GM20000 (cell line): ENCODE measurements around the gene CACNG6.
"Not testable (repeated sequence)": the region's sequence is repeated elsewhere in the genome, so short reads cannot be mapped to it uniquely, and the experiment has no call there.

Source experiments
- DNase-seq: peaks from one replicate; pipeline ENCODE4 v3.0.0; 2012; ENCODE audit warnings: low spot score
- CTCF ChIP-seq: IDR thresholded peaks from 2 replicates; pipeline ENCODE4 v1.5.1; 2012; ENCODE audit warnings: mild to moderate bottlenecking, control low read depth; ENCODE audit errors: extremely low read depth, missing control alignments

Gene CACNG6

DNA sequence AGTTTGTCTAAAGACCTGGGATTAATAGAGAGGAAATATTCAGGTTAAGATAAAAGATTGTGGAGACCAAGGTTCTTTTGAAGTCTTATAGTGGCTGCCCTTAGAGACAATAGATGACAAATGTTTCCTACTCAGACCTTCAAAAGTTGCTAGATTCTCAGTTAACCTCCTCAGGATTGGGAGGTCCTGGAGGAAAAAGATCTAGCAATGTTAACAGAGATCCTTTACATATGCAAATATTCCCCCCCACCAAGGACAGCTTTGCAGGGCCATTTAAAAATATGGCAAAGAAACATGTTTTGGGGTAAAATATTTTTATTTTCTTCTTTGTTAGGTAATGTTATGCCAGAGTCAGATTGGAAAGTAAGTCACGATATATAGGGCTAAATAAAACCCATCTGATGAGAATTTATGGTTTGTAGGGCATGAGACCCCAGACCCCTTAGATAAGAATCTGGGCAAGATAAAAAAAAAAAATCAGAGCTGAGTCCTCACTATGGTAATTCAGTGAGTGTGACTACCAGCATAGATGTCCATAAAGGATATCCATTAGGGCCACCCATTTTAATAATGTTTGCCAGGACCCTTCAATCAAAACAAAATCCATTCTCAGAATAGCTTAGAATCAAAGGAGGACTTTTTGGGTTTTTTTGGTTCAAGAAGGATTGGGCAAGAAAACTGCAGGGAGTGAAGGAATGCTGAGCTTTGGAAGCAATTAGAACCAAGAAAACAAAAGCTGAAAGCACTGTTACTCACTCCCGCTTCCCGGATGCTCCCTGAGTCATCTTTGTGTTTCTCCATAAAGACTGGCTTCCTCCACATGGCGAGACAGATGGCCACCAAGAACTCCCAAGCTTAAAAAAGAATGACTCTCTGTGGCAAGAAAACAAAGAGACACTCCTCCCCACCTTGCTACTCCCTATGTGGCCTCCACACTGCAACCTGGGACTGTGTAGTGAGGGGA is 44.1 kb downstream of the CACNG6 start:
- DNase-seq = no peak
- TF ChIP-seq CTCF = no peak

- DNase-seq = not testable (repeated sequence)
Measured at GRCh38 chr19:54036542-54036941, 45.1 kb downstream of the CACNG6 start.

DNA sequence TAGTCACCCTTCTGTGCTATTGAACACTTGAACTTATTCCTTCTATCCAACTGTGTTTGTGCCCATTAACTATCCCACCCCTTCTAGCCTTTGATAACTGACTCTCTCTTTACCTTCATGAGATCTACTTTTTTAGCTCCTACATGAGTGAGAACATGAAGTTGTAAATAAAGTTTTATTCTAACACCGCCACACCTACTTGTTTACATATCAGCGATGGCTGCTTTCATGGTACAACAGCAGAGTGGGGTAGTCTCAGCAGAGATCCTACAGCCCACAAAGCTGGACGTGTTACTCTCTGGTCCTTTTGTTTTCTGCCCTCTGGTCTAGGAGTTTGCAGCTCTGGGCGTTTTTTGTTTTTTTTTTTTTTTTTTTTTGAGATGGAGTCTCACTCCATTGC is 48.6 kb downstream of the CACNG6 start:
- TF ChIP-seq CTCF = no peak
- no peak for DNase-seq

- TF ChIP-seq CTCF = no peak
- no peak for DNase-seq
Measured at GRCh38 chr19:54041969-54042606, 50.7 kb downstream of the CACNG6 start.

GRCh38 chr19:54042989-54043388 is 51.6 kb downstream of the CACNG6 start:
- DNase-seq = no peak
- no peak for TF ChIP-seq CTCF

DNA sequence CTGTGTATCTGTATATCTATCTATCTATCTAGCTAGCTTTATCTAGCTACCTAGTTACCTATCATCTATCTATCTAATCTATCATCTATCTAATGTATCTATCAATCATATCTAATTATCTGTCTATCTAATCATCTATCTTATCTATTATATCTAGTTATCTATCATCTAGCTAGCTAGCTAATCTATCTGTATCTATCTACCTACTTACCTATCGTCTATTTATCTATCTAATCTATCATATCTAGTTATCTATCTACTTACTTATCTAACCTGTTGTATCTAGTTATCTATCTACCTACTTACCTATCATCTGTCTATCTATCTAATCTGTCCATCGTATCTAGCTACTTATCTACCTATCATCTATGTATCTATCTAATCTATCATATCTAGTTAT is 54.3 kb downstream of the CACNG6 start:
- TF ChIP-seq CTCF = no peak
- no peak for DNase-seq

DNA sequence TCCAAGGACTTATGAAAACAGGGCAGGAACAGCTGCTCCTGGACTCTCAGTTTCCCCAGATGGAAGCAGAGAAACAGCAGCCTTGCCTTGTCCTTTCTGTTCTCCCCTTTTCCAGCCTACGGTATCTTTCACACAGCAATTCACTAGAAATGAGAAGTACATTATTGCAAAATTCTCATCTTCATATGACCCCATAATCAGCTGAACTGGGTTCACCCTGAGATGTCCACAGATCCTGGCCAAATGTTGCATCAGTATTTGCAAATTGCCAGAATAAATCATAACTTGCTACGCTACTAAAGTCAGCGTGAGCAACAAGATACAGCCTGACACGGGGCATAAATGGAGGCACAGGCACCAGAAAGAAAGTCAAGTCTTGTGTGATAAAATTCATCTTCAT is 56.2 kb downstream of the CACNG6 start:
- no peak for DNase-seq
- TF ChIP-seq CTCF = no peak
